PFSK-1 (cell line): Measurements from ENCODE around the gene PKIB.

Experiments
- FOXP2 ChIP-seq: optimal IDR thresholded peaks from 2 replicates; pipeline ENCODE3; 2011; ENCODE audit warnings: borderline replicate concordance, control low read depth, inconsistent platforms; ENCODE audit not compliant: insufficient read depth; ENCODE audit errors: extremely low read length, extremely low read depth
- POLR2AphosphoS5 ChIP-seq: IDR thresholded peaks from 2 replicates; pipeline ENCODE4 v1.6.1; 2012; ENCODE audit warnings: low read depth, mild to moderate bottlenecking, control low read depth, low read length, moderate library complexity
- REST ChIP-seq, 2 experiments: IDR thresholded peaks; 2 replicates each; pipeline versions ENCODE4 v1.6.1 to v1.8.0; 2011 to 2012; ENCODE audit warnings: low read depth in 2 of 2, low read length in 2 of 2, control low read depth in 1 of 2, inconsistent platforms in 1 of 2, mild to moderate bottlenecking in 1 of 2, moderate library complexity in 1 of 2; ENCODE audit not compliant: insufficient read depth in 1 of 2
- SIN3A ChIP-seq: IDR thresholded peaks from 2 replicates; pipeline ENCODE4 v1.6.1; 2012; ENCODE audit warnings: mild to moderate bottlenecking, low read length, moderate library complexity, borderline replicate concordance; ENCODE audit not compliant: insufficient read depth
- TAF1 ChIP-seq: IDR thresholded peaks from 2 replicates; pipeline ENCODE4 v1.6.1; 2012; ENCODE audit warnings: low read length, control low read depth, borderline replicate concordance; ENCODE audit not compliant: insufficient read depth

The PKIB gene

GRCh38 chr6:122647765-122648164 lies 37.6 kb downstream of the PKIB start:
- no peak for TF ChIP-seq REST (IDR thresholded peaks at IDR 0.05; ENCODE audit: insufficient read depth in 1 of 2, low read depth in 2 of 2, low read length in 2 of 2)
- TF ChIP-seq TAF1 = no peak
- TF ChIP-seq SIN3A = no peak
- no peak for TF ChIP-seq FOXP2
- no peak for TF ChIP-seq POLR2AphosphoS5

- TF ChIP-seq FOXP2 (no peak), TAF1 (no peak), REST (IDR thresholded peaks at IDR 0.05; ENCODE audit: insufficient read depth in 1 of 2, low read depth in 2 of 2, low read length in 2 of 2) (no peak), SIN3A (no peak)
These were observed 38.5 kb downstream of the PKIB start for GRCh38 chr6:122648726-122649125.

DNA sequence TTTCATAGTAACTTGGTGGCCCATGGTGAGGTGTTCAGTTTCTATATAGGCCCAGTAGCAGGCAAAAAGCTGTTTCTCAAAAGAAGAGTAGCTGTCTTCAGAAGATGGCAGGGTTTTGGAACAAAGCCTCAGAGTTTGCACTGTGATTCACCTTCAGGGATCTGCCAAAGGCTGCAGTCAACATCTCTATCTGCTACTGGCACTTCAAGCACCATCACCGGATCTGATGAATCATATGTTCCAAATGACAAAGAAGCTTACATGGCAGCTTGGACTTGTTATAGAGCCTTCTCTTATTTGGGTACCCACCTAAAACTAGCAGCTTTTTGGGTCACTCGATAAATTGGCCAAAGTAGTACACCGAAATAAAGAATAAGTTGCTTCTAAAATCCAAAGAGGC lies 39.5 kb downstream of the PKIB start:
- TF ChIP-seq REST (IDR thresholded peaks at IDR 0.05; ENCODE audit: insufficient read depth in 1 of 2, low read depth in 2 of 2, low read length in 2 of 2) (no peak), POLR2AphosphoS5 (no peak), SIN3A (no peak), FOXP2 (no peak), TAF1 (no peak)

DNA sequence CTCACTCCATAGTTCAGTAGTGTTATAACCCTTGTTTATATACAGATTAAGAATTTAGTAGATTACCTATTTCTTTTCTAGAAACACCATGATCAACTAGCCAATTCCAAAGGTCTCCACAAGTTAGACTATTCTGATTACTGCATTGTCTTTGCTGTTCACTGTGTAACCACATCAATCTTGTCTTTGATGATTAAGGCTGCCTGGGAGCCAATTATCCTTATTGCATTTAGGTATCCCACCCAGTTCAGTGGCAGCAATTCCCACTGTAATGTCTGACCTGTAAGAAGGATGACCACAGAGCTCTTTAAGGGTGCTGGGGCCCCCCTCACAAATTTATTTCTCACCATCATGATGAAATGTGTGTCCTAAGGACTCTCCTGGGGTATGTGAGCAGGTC lies 40.2 kb downstream of the PKIB start:
- TF ChIP-seq SIN3A (no peak), TAF1 (no peak), POLR2AphosphoS5 (no peak), FOXP2 (no peak), REST (IDR thresholded peaks at IDR 0.05; ENCODE audit: insufficient read depth in 1 of 2, low read depth in 2 of 2, low read length in 2 of 2) (no peak)

DNA sequence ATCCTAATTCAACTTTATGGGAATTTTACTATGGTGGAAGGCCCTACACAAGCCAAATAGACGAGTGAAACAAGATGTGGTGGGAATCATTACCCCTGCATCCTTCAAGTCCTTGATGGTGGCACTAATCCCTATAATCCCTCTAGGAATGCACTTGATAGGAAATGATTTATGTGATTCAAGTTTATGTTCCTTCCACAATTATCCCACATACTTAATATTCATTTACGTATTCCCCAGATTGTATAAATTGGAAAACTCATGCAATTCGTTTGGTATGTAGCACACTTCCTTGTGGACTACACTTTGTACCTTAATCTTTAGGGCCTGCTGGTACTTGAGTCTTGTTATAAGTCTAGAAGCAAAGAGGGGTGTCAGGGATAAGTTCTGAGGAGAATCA lies 40.8 kb downstream of the PKIB start:
- TF ChIP-seq SIN3A (no peak), FOXP2 (no peak), POLR2AphosphoS5 (no peak), TAF1 (no peak), REST (IDR thresholded peaks at IDR 0.05; ENCODE audit: insufficient read depth in 1 of 2, low read depth in 2 of 2, low read length in 2 of 2) (no peak)
